Stimulated activated CD4-positive, alpha-beta T cell treated with anti-CD3 and anti-CD28 coated beads, Interleukin-2, amount 100 ng/mL, for 4 hours (primary cell): ENCODE measurements around the gene ZNF423.

Experiments used
- DNase-seq: peaks from one replicate; pipeline ENCODE4 v3.0.0-alpha.2; 2020; ENCODE audit warnings: low read depth

Gene ZNF423

GRCh38 chr16:49491771-49492761 lies 363.8 kb downstream of the ZNF423 start:
- DNase-seq: peak; percentile 7

- DNase-seq: no peak
Measured at GRCh38 chr16:49491106-49491670, 364.7 kb downstream of the ZNF423 start.

GRCh38 chr16:49490321-49490705 lies 365.6 kb downstream of the ZNF423 start:
- DNase-seq: no peak

GRCh38 chr16:49489686-49490320 lies 366.1 kb downstream of the ZNF423 start:
- no peak for DNase-seq

GRCh38 chr16:49488740-49489525 lies 367.0 kb downstream of the ZNF423 start:
- no peak for DNase-seq

GRCh38 chr16:49488336-49488735 lies 367.6 kb downstream of the ZNF423 start:
- DNase-seq: no peak

- no peak for DNase-seq
Measured at GRCh38 chr16:49487746-49488145, 368.2 kb downstream of the ZNF423 start.

GRCh38 chr16:49486400-49486799 lies 369.5 kb downstream of the ZNF423 start:
- no peak for DNase-seq

- DNase-seq: no peak
Measured at GRCh38 chr16:49485663-49486062, 370.2 kb downstream of the ZNF423 start.

- no peak for DNase-seq
Measured at GRCh38 chr16:49484936-49485335, 371.0 kb downstream of the ZNF423 start.

- DNase-seq: peak; percentile 9
Measured at GRCh38 chr16:49484451-49484849, 371.5 kb downstream of the ZNF423 start.

GRCh38 chr16:49483651-49484450 lies 372.1 kb downstream of the ZNF423 start:
- DNase-seq: no peak

GRCh38 chr16:49483251-49483650 lies 372.7 kb downstream of the ZNF423 start:
- no peak for DNase-seq

GRCh38 chr16:49482690-49483089 lies 373.2 kb downstream of the ZNF423 start:
- no peak for DNase-seq

GRCh38 chr16:49478616-49479015 lies 377.3 kb downstream of the ZNF423 start:
- DNase-seq: no peak

- DNase-seq: no peak
Measured at GRCh38 chr16:49478107-49478506, 377.8 kb downstream of the ZNF423 start.

- DNase-seq: no peak
Measured at GRCh38 chr16:49477250-49477895, 378.5 kb downstream of the ZNF423 start.

- no peak for DNase-seq
Measured at GRCh38 chr16:49474741-49475140, 381.2 kb downstream of the ZNF423 start.

GRCh38 chr16:49473773-49474172 lies 382.1 kb downstream of the ZNF423 start:
- DNase-seq: no peak

- DNase-seq: no peak
Measured at GRCh38 chr16:49473131-49473530, 382.8 kb downstream of the ZNF423 start.

GRCh38 chr16:49472598-49472997 lies 383.3 kb downstream of the ZNF423 start:
- no peak for DNase-seq
